Cardiac fibroblast (primary cell): ENCODE measurements around the gene DDX51.
A peak's percentile ranks its signal among the peaks of the same experiment; 100 is the strongest.

Experiments used
- DNase-seq, 2 donors: peaks; one replicate each; pipeline versions ENCODE4 v3.0.0 to v3.0.0-alpha.2; 2010; ENCODE audit warnings: low read depth in 2 of 2
- H3K4me3 ChIP-seq, 2 donors: replicated peaks in 1 of 2; 1 replicate in 1 of 2; 2 replicates in 1 of 2; pipeline ENCODE4 v1.5.1; 2011; ENCODE audit warnings: low read depth in 2 of 2, low read length in 2 of 2, mild to moderate bottlenecking in 2 of 2, moderate library complexity in 1 of 2
- CTCF ChIP-seq: IDR thresholded peaks from one replicate; pipeline ENCODE4 v1.5.1; 2011; ENCODE audit warnings: low read depth, mild to moderate bottlenecking, low read length, inconsistent platforms

The DDX51 gene

GRCh38 chr12:132144115-132144809 lies at the start of gene DDX51, which contains the start of gene NOC4L:
Gene DDX51, minus strand, starts transcription at chr12:132144319. Its CDS starts 23 bp downstream, at chr12:132144296.
Gene NOC4L, plus strand, starts transcription at chr12:132144457. Its CDS starts 32 bp downstream, at chr12:132144489.
- H3K4me3 ChIP-seq: peak within 1 kb of the TSS; percentile 86 to 96
- no peak for TF ChIP-seq CTCF
- peak; percentile 95 to 96 for DNase-seq

GRCh38 chr12:132191715-132192553 lies 47.8 kb upstream of the DDX51 start:
- no peak overlapping the region for H3K4me3 ChIP-seq
- no peak for DNase-seq
- TF ChIP-seq CTCF: no peak

- H3K4me3 ChIP-seq: no peak overlapping the region
- TF ChIP-seq CTCF: no peak
- no peak for DNase-seq
Observed at GRCh38 chr12:132190834-132191500, 46.8 kb upstream of the DDX51 start.

- H3K4me3 ChIP-seq: peak overlapping the region; percentile 52 to 58
- DNase-seq: no peak
- TF ChIP-seq CTCF: no peak
Observed at GRCh38 chr12:132190012-132190755, 46.1 kb upstream of the DDX51 start.

GRCh38 chr12:132189378-132190011 lies 45.4 kb upstream of the DDX51 start:
- DNase-seq: peak; percentile 90 to 95
- no peak for TF ChIP-seq CTCF

GRCh38 chr12:132188916-132189325 lies 44.8 kb upstream of the DDX51 start:
- no peak for DNase-seq
- peak overlapping the region; percentile 52 to 58 for H3K4me3 ChIP-seq
- TF ChIP-seq CTCF: no peak

More at GRCh38 chr12:132189378-132190011, 45.4 kb upstream of the DDX51 start:
- peak overlapping the region; percentile 52 to 58 for H3K4me3 ChIP-seq
